Measurements from ENCODE around the gene MYO1B.

The MYO1B gene

GRCh38 chr2:191226196-191226595 lies 19.0 kb upstream of the MYO1B start:
- no peak for DNase-seq (ENCODE audit: low spot score)

GRCh38 chr2:191228333-191228732 lies 16.9 kb upstream of the MYO1B start:
- DNase-seq (ENCODE audit: low spot score) = no peak

- DNase-seq (ENCODE audit: low spot score) = no peak
Observed at GRCh38 chr2:191228861-191229260, 16.3 kb upstream of the MYO1B start.

GRCh38 chr2:191230174-191230573 lies 15.0 kb upstream of the MYO1B start:
- peak; percentile 33 for DNase-seq (ENCODE audit: low spot score)

GRCh38 chr2:191231995-191232394 lies 13.2 kb upstream of the MYO1B start:
- DNase-seq (ENCODE audit: low spot score) = no peak

- no peak for DNase-seq (ENCODE audit: low spot score)
Observed at GRCh38 chr2:191233533-191233932, 11.7 kb upstream of the MYO1B start.

GRCh38 chr2:191234376-191234775 lies 10.8 kb upstream of the MYO1B start:
- no peak for DNase-seq (ENCODE audit: low spot score)

GRCh38 chr2:191240871-191241270 lies 4.3 kb upstream of the MYO1B start:
- DNase-seq (ENCODE audit: low spot score) = no peak

- DNase-seq (ENCODE audit: low spot score) = no peak
Observed at GRCh38 chr2:191241418-191241817, 3.8 kb upstream of the MYO1B start.

- DNase-seq (ENCODE audit: low spot score) = no peak
Observed at GRCh38 chr2:191243154-191243553, 2.0 kb upstream of the MYO1B start.

- no peak for DNase-seq (ENCODE audit: low spot score)
Observed at GRCh38 chr2:191244350-191244749, 854 bp upstream of the MYO1B start.

GRCh38 chr2:191245869-191246531 lies 796 bp downstream of the MYO1B start:
- DNase-seq (ENCODE audit: low spot score) = peak; percentile 57

- DNase-seq (ENCODE audit: low spot score) = no peak
Observed at GRCh38 chr2:191246820-191247380, 1.7 kb downstream of the MYO1B start.

GRCh38 chr2:191247381-191248057 lies 2.3 kb downstream of the MYO1B start:
- DNase-seq (ENCODE audit: low spot score) = peak; percentile 82

GRCh38 chr2:191249156-191249813 lies 4.1 kb downstream of the MYO1B start:
- DNase-seq (ENCODE audit: low spot score) = no peak

GRCh38 chr2:191250400-191250799 lies 5.2 kb downstream of the MYO1B start:
- no peak for DNase-seq (ENCODE audit: low spot score)

- DNase-seq (ENCODE audit: low spot score) = no peak
Observed at GRCh38 chr2:191250986-191251385, 5.8 kb downstream of the MYO1B start.

GRCh38 chr2:191252699-191253098 lies 7.5 kb downstream of the MYO1B start:
- DNase-seq (ENCODE audit: low spot score) = no peak

- DNase-seq (ENCODE audit: low spot score) = no peak
Observed at GRCh38 chr2:191253476-191253875, 8.3 kb downstream of the MYO1B start.

- DNase-seq (ENCODE audit: low spot score) = no peak
Observed at GRCh38 chr2:191255271-191255670, 10.1 kb downstream of the MYO1B start.

GRCh38 chr2:191255756-191256312 lies 10.6 kb downstream of the MYO1B start:
- no peak for DNase-seq (ENCODE audit: low spot score)

GRCh38 chr2:191257934-191258333 lies 12.7 kb downstream of the MYO1B start:
- no peak for DNase-seq (ENCODE audit: low spot score)

GRCh38 chr2:191258996-191259395 lies 13.8 kb downstream of the MYO1B start:
- DNase-seq (ENCODE audit: low spot score) = no peak
